Esophagus muscularis mucosa (tissue), 4 donors: ENCODE results near the gene PDLIM5. TPM values are rescaled to one million over a fixed set of nuclear protein-coding genes. Genes with fewer than 3 reads are reported as not detected.

Experiments used
- DNase-seq: peaks from one replicate; pipeline ENCODE4 v3.0.0-alpha.2; 2017; ENCODE audit errors: extremely low spot score
- H3K27ac ChIP-seq, 4 donors: fragments of 200-600 bp; sonication (generic); replicated peaks in 1 of 4; 1 replicate in 3 of 4; 2 replicates in 1 of 4; pipeline ENCODE4 v1.5.1; 2016 to 2019; ENCODE audit warnings: mild to moderate bottlenecking in 1 of 4
- H3K27me3 ChIP-seq, 4 donors: fragments of 200-600 bp; sonication (generic); one replicate each; pipeline versions ENCODE4 v1.5.1 to v1.6.0; 2016 to 2019
- H3K36me3 ChIP-seq, 4 donors: fragments of 200-600 bp; sonication (generic); one replicate each; pipeline ENCODE4 v1.5.1; 2016 to 2019
- H3K4me1 ChIP-seq, 4 donors: fragments of 200-600 bp; sonication (generic); one replicate each; pipeline ENCODE4 v1.5.1; 2016 to 2019
- H3K4me3 ChIP-seq, 4 donors: fragments of 200-600 bp; sonication (generic); 1 replicate in 2 of 4; 2 replicates in 2 of 4; pipeline ENCODE4 v1.5.1; 2016 to 2019; ENCODE audit warnings: mild to moderate bottlenecking in 4 of 4, moderate library complexity in 1 of 4
- H3K9me3 ChIP-seq, 4 donors: fragments of 200-600 bp; sonication (generic); 1 replicate in 3 of 4; 2 replicates in 1 of 4; pipeline ENCODE4 v1.5.1; 2016 to 2019
- EP300 ChIP-seq: sonication (generic); formaldehyde crosslinking; IDR thresholded peaks from one replicate; pipeline ENCODE4 v1.6.1; 2017; ENCODE audit warnings: antibody characterized with exemption
- POLR2A ChIP-seq: fragments of 450-650 bp; IDR thresholded peaks from one replicate; pipeline ENCODE4 v1.6.1; 2017; ENCODE audit warnings: antibody characterized with exemption, moderate library complexity, mild to moderate bottlenecking, low read depth
- POLR2AphosphoS5 ChIP-seq, 2 donors: sonication (generic); formaldehyde crosslinking; IDR thresholded peaks; one replicate each; pipeline ENCODE4 v1.6.1; 2017; ENCODE audit warnings: antibody characterized with exemption in 2 of 2
- WGBS: methylation state at CpG from one replicate; pipeline ENCODE4 v1.1.5; 2018; 5-methylcytosine and 5-hydroxymethylcytosine counted together
- intact Hi-C: fragments of 100-400 bp; cut with DNase I; formaldehyde crosslinking; loops from one replicate; pipeline ENCODE4 v1.15.1; 2023
- total RNA-seq, 4 donors: library from RNA; depleted of rRNA; stranded (reverse); fragments of >200 nt; gene quantifications; one replicate each; pipeline versions ENCODE4 v1.1.0 to v1.2.1, GENCODE V29; 2016
- TF ChIP-seq, protein P1 (sequence below), 3 experiments: fragments of 200-600 bp in 2 of 3; fragments of 450-650 bp in 1 of 3; sonication (generic) in 2 of 3; IDR thresholded peaks; one replicate each; pipeline ENCODE4 v1.5.1; 2017 to 2019; ENCODE audit warnings: antibody characterized with exemption in 3 of 3, mild to moderate bottlenecking in 2 of 3, moderate library complexity in 1 of 3

PDLIM5 gene
- total RNA-seq, 4 donors from 2014 or later, result 138 to 160 (median 146) TPM

- 75% methylated on average over 10 of the region's 10 CpGs for WGBS
- H3K9me3 ChIP-seq, result no peaks in the 10 kb centered on the region
- no peak for DNase-seq
- peaks cover 9 to 27% (median 13%) of the 10 kb centered on the region in 4 donors for H3K4me1 ChIP-seq
- TF ChIP-seq, protein P1, sequence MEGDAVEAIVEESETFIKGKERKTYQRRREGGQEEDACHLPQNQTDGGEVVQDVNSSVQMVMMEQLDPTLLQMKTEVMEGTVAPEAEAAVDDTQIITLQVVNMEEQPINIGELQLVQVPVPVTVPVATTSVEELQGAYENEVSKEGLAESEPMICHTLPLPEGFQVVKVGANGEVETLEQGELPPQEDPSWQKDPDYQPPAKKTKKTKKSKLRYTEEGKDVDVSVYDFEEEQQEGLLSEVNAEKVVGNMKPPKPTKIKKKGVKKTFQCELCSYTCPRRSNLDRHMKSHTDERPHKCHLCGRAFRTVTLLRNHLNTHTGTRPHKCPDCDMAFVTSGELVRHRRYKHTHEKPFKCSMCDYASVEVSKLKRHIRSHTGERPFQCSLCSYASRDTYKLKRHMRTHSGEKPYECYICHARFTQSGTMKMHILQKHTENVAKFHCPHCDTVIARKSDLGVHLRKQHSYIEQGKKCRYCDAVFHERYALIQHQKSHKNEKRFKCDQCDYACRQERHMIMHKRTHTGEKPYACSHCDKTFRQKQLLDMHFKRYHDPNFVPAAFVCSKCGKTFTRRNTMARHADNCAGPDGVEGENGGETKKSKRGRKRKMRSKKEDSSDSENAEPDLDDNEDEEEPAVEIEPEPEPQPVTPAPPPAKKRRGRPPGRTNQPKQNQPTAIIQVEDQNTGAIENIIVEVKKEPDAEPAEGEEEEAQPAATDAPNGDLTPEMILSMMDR (IDR thresholded peaks at IDR 0.05), result no peak
- TF ChIP-seq POLR2AphosphoS5 (IDR thresholded peaks at IDR 0.05), result peak in 1 of 2 donors; percentile 35
- no peak for TF ChIP-seq POLR2A
- no peaks in the 10 kb centered on the region for H3K27me3 ChIP-seq
- no peak overlapping the region for H3K4me3 ChIP-seq
- intact Hi-C loops, result no loop called here
- H3K27ac ChIP-seq, result no peak overlapping the region
- H3K36me3 ChIP-seq, result no peaks in the 10 kb centered on the region
These were observed 151.5 kb downstream of the PDLIM5 start for GRCh38 chr4:94603170-94603747.

- Histone ChIP-seq H3K4me3 (no peak overlapping the region), H3K4me1 (peaks cover 9 to 27% (median 13%) of the 10 kb centered on the region in 4 donors), H3K36me3 (no peaks in the 10 kb centered on the region), H3K9me3 (no peaks in the 10 kb centered on the region), H3K27ac (no peak overlapping the region), H3K27me3 (no peaks in the 10 kb centered on the region)
- intact Hi-C loops, result no loop called here
- 71% methylated on average over 3 of the region's 3 CpGs for WGBS
- DNase-seq, result no peak
- TF ChIP-seq POLR2AphosphoS5 (IDR thresholded peaks at IDR 0.05) (peak in 1 of 2 donors; percentile 0), EP300 (no peak)
These were observed 153.6 kb downstream of the PDLIM5 start for GRCh38 chr4:94605241-94605805.

GRCh38 chr4:94610145-94610544 is 158.4 kb downstream of the PDLIM5 start:
- 92% methylated on average over 6 of the region's 6 CpGs for WGBS
- H3K36me3 ChIP-seq, result peaks cover 0 to 8% (median 2%) of the 10 kb centered on the region in 4 donors
- H3K27me3 ChIP-seq, result no peaks in the 10 kb centered on the region
- no peak overlapping the region for H3K4me3 ChIP-seq
- H3K4me1 ChIP-seq, result peaks cover 5 to 37% (median 26%) of the 10 kb centered on the region in 4 donors
- intact Hi-C loops, result no loop called here
- TF ChIP-seq POLR2A (no peak), POLR2AphosphoS5 (IDR thresholded peaks at IDR 0.05) (no peak), EP300 (no peak)
- TF ChIP-seq, protein P1 (IDR thresholded peaks at IDR 0.05), result no peak
- DNase-seq, result no peak
- no peaks in the 10 kb centered on the region for H3K9me3 ChIP-seq
- no peak overlapping the region for H3K27ac ChIP-seq

DNA sequence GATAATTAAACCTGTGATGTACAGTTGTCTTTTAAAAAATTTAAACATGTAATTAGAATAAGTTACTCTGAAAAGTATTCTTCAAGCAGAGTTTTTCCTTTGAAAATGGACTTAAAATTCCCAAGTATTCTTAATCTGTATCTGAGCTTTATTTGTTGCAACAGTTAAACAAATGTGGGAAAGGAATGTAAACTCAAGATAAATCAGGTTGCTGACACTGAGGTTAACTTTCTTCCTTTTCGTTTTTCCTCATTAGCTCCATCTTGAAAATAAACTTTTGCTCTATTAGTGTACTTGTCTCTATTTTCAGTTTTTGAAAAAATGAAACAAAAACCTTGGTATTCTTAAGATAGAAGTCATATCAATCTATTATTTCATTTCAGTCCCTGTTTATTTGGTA is 161.5 kb downstream of the PDLIM5 start:
- Histone ChIP-seq H3K4me3 (no peak overlapping the region), H3K4me1 (peaks cover 0 to 39% (median 30%) of the 10 kb centered on the region in 4 donors), H3K27me3 (no peaks in the 10 kb centered on the region), H3K27ac (no peak overlapping the region), H3K36me3 (peaks cover 0 to 16% (median 7%) of the 10 kb centered on the region in 4 donors), H3K9me3 (no peaks in the 10 kb centered on the region)
- 37% methylated on average over 1 of the region's 1 CpG for WGBS
- no peak for DNase-seq
- intact Hi-C loops, result no loop called here
- TF ChIP-seq, protein P1 (IDR thresholded peaks at IDR 0.05), result no peak
- TF ChIP-seq POLR2A, result no peak
- no peak for TF ChIP-seq POLR2AphosphoS5 (IDR thresholded peaks at IDR 0.05)

GRCh38 chr4:94615451-94615850 is 163.7 kb downstream of the PDLIM5 start:
- peaks cover 0 to 39% (median 30%) of the 10 kb centered on the region in 4 donors for H3K4me1 ChIP-seq
- no peaks in the 10 kb centered on the region for H3K27me3 ChIP-seq
- H3K27ac ChIP-seq, result no peak overlapping the region
- H3K9me3 ChIP-seq, result no peaks in the 10 kb centered on the region
- DNase-seq, result no peak
- 83% methylated on average over 4 of the region's 4 CpGs for WGBS
- intact Hi-C loops, result no loop called here
- H3K36me3 ChIP-seq, result peaks cover 0 to 37% (median 25%) of the 10 kb centered on the region in 4 donors
- TF ChIP-seq, protein P1 (IDR thresholded peaks at IDR 0.05), result no peak
- TF ChIP-seq EP300, result no peak
- TF ChIP-seq POLR2A, result no peak
- H3K4me3 ChIP-seq, result no peak overlapping the region
